Dermis blood vessel endothelial cell (primary cell): ENCODE measurements around the gene CDK18. TPM values are rescaled to one million over a fixed set of nuclear protein-coding genes. Genes with fewer than 3 reads are reported as not detected.

ENCODE experiments used
- DNase-seq: peaks from one replicate; pipeline ENCODE4 v3.0.0; 2010
- total RNA-seq: library from RNA; depleted of rRNA; stranded (reverse); fragments of >200 nt; gene quantifications from 2 replicates; pipeline ENCODE4 v1.2.3, GENCODE V29; 2014

The CDK18 gene
- total RNA-seq, 1 donor from 2014 or later, result 1.7 TPM

GRCh38 chr1:205505791-205506190 is 1.3 kb downstream of the CDK18 start:
- no peak for DNase-seq

DNA sequence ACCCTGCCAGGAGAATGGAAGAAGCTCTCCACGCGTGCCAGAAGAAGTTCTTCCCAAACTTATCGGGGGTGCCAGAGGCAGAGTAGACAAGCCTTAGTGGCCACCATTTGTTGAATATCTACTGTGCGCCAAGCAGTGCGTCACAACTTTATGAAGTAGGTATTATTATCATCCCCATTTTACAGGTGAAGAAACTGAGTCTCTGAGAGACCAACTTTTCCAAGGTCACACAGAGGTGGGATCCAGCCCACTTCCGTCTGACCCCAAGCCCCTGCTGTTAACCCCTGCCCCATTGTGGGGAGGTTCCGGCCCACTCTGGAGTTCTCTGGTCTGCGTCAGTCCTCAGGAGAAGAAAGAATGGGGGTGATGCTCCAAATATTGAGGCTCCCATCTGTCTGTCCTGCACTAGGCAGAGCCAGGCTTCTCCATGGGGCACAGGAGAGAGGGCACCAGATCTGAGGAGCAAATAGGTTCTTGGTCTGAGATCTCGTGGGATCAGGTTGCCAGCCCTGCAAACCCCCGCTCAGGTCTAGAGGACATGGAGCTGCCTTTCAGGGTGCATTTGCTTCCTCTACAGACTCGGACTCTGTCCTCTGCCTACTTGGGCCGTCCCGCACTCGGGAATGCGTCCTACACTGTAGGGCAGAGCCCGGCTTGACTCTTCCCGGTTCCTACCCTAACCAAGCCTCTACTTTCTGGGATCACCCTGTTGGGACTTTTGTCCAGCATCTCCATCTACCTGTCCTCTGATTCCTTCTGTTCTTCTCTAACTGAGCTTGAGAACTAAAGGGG is 2.1 kb downstream of the CDK18 start:
- no peak for DNase-seq

DNA sequence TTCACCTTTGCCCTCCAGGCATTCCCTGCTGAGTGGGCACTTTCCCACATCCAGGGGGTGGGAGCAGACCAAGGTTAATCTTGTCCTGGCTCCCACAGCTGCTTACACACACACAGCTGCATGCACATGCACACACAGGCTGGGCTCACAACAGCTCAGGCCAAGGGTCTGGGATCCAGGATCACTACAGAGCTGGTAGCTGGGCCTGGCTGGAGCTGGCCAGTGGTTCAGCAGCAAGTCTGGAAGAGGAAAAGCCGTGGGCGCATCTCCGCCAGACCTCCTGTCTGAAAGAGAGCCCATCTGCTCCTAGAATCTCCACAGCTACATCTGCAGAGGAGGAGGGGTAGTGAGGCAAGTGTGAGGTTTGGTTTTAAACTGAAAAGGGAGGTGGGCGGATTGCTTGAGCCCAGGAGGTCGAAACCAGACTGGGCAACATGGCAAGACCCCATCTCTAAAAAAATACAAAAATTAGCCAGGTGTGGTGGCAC is 3.8 kb downstream of the CDK18 start:
- DNase-seq, result no peak

DNA sequence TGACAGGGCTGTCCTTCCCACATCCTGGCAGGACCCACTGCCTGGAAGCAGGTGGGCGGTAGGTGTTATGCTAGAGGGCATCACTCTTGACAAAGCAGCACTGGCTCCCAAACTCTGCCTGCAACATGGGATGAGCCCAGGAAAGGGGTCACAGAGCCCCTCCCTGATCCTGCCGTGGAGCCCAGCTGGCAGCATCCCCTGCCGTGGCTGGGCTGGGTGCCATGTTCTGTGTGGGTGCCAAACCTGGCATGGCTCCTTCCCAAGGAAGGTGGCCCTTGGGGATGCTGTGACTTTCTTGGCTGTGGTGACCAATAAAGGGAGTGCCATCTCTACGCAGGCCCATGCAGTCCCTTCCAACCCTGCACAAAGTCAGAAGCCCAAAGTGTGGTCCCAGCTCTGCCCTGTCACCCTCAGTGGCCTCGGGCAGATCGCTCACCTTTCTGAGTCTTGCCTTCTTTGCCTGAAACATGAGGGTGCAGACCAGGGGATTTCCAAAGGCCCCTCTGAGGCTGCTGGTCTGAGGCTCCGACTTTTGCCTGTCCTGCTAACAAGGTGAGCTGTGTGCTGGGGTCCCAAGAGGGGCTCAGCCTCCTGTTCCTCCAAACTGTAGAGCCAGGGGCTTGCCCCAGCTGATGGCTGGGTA is 6.0 kb downstream of the CDK18 start:
- DNase-seq, result no peak

DNA sequence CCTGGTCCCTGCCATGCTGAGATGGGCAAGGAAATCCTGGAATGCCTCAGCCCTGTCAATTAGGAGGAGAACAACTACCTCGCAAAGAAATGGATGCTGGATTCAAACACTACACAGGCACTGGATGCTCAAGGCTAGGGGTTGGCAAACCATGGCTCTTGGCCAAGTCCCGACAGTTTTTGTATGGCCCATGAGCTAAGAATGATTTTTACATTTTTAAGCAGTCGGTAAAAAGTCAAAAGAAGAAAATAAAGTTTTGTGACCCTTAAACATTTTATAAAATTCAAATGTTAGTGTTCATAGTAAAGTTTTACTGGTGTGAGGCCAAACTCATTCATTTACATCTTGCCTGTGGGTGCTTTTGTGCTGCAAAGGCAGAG is 6.5 kb downstream of the CDK18 start:
- DNase-seq, result no peak

DNA sequence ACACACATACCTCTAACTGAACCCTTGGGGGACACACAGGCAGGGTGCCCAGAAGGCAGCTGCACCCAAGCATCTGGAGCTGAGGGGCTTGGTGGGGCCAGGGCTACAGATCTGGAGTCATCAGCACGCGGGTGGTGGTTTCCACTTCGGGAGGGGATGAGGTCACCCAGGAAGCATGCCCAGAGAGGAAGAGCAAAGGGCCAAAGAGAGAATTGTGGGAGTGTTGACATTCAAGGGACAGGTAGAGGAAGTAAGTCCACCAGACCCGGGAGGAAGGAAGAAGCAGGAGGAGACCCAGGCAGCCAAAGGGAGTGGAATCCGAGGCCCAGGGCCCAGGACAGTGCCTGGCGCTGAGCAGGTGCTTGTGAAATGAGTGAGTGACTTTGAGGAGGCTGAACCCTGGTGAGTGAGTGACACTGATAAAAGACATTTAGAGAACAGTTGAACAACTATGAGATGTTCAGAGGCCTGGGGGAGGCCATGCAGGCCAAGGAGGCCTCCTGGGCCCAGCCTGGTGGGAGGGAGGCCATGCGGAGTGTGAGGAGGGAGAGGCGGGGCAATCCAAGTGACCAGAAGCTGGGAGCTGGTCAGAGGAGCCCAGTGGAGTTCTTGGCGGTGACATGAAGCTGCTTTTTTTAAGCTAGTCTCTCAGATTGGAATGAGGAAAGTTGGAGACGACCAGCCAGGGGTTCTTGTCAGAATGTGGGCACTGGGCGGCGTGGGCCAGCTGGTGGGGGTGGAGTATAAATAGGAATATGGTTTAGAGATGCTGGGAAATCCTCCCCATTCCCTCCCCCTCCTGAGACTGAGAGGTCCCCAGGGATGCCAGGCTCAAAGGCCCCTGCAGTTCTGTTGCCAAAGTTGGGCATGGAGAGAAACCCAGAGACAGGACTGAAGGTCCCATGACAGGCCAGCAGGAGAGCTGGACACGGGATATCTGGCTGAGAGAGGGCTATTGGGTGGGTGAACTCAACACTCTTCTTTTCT is 7.9 kb downstream of the CDK18 start:
- DNase-seq, result no peak

DNA sequence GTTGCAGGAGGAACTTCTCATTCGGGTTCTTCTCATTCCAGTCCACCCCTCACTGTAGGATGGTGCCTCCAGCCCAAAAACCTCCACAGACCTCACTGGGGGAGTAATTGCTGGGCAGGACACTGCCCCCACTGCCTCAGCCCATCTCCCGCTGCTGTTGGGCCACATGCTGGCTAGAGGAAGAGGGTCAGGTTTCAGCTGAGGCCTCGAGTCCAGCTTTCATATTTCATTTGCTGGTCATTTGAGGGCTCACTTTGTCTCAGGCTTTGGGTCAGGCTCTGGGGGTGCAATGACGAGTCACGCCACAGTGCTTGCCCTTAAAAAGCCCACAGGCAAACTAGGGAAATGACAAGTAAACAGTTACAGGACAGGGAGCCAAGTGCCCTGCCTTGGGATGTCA is 9.3 kb downstream of the CDK18 start:
- no peak for DNase-seq

DNA sequence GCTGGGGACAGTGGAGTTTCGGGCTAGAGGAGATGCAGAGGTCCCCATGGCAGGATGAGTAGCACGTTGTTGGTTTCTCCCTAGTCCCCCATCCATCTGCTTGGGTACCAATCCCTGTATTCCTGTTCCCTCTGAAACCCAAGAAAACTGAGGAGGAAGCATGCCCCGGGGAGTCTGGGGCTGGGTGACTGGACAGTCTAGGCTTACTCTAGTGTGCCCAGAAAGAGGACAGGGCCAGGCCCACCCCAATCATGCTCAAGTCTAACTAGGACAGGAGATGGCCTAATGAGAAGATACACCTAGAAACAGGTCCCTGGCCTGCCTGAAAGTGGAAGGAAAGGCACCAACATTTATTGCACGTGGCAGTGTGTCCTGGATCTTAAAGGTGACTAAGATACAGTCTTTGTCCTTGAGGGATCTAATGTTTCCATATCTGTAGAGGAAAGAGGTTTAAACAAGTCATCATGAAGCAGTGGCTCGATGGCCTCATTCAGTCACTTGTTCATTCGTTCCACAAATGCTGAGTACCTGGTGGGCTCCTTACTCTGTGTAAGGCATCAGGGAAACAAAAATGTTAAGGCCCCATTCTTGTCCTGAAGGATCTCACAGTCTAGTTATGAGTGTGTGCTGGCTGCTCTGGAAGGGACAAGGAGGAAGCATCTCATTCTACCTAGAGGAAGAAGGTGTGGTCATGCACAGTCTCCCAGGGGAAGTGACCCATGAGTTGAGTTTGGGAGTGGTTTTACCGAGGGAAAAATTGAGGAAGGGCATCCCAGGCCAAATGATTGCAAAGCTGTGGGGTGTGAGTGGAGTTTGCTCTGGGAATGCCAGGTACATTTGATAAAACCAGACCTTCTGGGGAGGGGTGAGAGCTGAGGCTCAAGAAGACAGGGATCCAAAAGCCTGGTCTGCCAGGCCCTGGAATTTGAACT is 10.0 kb downstream of the CDK18 start:
- no peak for DNase-seq

DNA sequence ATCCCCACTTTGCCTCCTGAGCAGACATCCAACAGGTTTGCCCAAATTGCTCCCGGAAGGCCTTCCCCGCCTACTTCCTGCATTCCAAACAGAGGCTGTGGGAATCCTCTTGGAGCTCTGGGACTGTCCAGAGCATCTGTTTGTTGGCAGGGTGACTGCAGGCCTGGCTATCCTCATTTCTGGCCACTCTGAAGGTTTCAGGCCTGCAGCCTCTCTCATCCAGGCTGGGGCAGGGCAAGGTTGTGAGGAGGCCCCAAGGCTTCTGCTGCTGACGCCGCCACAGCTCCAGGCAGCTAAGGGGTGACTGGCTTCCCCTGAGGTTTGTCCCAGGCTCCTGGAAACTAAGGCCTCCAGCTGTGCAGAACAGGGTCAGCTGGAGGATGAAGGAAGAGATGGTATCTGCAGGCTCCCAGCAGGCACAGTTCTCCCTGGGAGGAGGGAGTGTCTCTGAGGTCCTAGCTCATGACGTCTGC is 11.3 kb downstream of the CDK18 start:
- no peak for DNase-seq

DNA sequence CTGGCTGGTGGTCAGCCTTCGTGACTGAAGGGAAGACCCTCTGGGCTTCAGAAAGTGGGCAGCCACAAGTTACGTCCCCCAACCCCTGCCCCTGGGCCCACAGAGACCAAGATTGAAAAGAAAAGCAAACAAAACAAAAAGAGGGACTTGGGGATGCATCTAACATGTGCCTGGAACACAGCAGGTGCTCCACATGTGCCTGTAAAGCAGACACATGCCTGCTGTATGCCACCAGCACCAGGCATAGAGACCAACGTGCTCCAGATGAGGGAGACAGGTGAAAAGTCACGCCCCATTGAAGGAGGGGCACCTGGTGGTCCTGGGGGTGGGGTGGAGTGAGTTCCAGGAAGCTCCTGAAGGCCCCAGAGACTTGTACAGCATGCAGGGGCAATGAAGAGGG is 11.9 kb downstream of the CDK18 start:
- DNase-seq, result no peak

DNA sequence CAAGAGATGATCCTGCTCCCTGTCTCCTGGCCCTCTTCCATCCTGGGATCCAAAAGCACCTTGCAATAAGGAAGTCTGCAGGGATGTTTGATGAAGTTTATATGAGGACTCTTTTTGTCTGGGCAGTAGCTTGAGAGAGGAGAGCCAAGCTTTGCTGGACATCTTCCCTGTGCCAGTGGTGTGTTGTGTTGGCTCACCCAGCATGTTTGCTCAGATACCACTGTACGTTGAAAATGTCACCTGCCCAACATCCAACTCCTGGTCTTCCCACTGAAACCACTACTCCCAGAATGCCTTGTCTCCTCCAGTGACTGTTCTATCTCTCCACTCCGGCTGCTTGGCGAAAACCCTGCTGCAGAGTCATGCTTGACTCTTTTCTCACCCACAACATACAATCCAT is 12.8 kb downstream of the CDK18 start:
- no peak for DNase-seq

- DNase-seq, result no peak
Measured at GRCh38 chr1:205517763-205518162, 13.3 kb downstream of the CDK18 start.

DNA sequence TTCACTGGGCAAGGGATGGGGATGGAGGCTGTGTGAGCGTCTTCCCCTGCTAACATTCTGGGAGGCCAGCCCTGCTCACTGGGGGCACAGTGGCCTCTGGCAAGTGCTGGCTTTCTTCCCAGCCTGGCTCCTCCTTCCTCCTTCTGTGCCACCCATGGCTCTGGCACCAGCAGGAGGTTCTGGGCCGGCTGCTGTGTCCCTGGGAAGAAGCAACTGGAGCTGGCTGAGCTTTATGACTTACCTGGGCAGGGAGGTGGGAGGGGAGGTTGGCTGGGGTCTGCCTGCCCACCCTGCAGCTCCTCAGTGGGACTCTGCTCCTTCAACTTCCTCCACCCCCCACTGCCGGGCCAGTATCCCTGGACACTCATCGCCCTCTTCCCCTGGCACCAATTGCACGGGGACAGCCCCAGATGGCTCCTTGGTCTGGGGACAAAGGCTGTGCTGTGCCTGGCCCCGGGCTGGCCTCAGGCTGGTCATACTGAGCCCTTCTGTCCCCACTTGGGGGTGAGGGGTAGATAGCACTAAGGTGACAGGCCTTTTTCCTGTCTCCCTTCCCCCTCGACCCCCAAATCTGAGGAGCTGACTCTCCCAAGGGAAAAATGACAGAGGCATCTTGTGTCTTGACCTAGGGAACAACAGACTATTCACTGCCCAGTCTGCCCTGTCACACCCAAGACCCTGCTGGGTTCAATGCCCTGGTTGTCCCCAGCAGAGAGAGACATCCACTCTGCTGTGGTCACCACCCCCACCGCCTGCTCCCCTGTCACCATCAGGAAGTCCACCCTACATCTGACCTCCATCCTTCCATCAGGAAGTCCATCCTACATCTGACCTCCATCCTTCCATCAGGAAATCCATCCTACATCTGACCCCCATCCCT is 14.4 kb downstream of the CDK18 start:
- DNase-seq, result no peak

DNA sequence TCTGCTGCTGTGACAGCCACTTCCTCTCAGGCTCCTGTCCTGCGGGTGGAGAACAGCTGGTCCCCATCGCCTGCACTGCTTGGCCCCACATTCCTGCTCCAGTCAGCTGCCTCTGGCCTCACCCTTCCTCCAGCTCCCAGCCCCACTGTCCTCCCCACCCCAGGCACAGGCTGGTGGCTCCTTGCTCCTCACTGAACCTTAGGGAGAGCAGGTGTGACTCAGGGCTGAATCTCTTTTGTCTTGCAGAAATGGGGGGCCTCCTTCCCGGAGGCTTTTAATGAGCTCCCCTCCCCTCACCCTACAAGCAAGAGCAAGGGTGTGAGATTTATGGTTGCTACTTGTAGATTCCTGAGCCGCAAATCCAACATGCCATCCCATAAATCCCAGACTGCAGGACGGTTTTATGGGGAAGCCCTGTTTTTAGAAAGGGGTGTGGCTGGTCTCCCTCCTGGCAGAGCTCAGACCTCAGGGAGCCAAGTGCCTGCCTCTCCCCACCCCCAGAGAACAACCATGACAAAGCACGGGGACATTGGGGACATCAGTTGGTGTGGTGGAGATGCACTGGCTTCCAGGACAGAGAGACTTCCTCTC is 15.2 kb downstream of the CDK18 start:
- no peak for DNase-seq

DNA sequence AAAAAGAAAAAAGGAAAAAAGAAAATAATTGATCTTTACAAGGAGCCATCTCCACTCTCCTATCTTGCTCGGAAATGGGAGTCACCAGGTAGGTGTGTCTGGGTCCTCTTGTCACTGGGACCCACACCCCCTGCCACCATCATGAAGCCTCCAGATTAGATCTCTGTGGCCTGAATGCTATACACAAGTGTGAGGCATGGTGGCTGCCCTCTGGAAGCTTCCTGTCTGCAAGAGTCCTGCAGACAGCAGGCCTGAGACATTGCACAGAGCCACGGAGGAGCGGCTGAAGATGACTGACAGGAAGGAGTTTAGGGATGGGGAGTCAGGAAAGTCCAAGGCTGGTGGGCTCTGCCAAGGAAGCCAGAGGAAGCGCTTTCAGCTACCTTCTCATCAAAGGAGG is 16.2 kb downstream of the CDK18 start:
- DNase-seq, result no peak

- DNase-seq, result no peak
Measured at GRCh38 chr1:205521686-205522085, 17.2 kb downstream of the CDK18 start.

- DNase-seq, result no peak
Measured at GRCh38 chr1:205522692-205523091, 18.2 kb downstream of the CDK18 start.

GRCh38 chr1:205523261-205523890 is 18.9 kb downstream of the CDK18 start:
- DNase-seq, result no peak

DNA sequence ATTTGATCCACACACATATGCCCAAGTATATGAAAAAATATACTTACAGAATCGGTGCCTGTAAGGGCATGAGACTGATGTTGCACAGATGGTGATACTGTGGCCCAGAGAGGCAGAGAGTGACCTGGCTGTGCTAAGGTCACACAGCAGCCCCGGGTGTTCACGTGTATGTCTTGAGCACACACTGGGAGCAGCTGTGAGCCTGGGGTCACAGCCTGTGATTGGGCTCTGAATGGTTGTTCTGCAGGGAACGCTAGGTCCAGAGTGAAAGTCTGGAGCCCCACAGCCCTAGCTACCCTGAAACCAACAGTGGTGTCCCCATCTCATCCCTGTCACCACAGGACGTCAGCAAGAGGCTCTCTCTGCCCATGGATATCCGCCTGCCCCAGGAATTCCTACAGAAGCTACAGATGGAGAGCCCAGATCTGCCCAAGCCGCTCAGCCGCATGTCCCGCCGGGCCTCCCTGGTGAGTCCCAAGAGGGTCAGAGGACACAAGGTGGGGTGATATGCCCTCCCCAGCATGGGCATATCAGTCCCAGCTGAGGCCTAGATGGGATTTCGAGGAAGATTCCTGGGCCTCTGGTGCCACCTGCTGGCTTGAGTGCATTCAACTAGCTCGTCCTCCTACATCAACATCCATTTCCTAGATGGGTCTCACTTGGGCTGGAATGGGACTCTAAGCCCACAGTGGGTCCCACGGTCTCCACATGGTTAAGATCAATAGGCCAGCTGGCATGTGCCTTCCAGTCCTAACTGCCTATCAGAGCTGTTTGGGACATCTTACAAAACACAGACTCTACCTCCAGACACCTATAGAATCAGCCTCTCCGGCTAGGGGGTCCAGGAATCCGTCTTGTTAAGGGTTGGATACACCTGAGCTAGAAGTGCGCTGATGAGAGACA is 19.7 kb downstream of the CDK18 start:
- DNase-seq, result peak; percentile 87
